CD4-positive, alpha-beta memory T cell (primary cell): ENCODE measurements around the gene OR51D1. TPM values are rescaled to one million over a fixed set of nuclear protein-coding genes. Genes with fewer than 3 reads are reported as not detected.

Source experiments
- CTCF ChIA-PET: fragments of 350-600 bp; sonication (Branson Sonifier 250); formaldehyde crosslinking; loops from one replicate; lab custom pipeline; 2021; ENCODE audit warnings: inconsistent platforms; ENCODE audit not compliant: partially characterized antibody; lab: Charles Lee
- POLR2A ChIA-PET: fragments of 350-600 bp; sonication (Branson Sonifier 250); formaldehyde crosslinking; loops from one replicate; lab custom pipeline; 2021; ENCODE audit not compliant: partially characterized antibody; lab: Charles Lee
- DNase-seq, 5 donors: peaks; one replicate each; pipeline versions ENCODE4 v3.0.0 to v3.0.0-alpha.2; 2020 to 2022; ENCODE audit warnings: mixed read lengths in 1 of 5
- H3K27ac ChIP-seq: one replicate; pipeline ENCODE4 v1.7.0; 2013; ENCODE audit warnings: low read depth, low read length
- H3K27me3 ChIP-seq: 2 replicates; pipeline ENCODE4 v1.7.0; 2013; ENCODE audit warnings: mild to moderate bottlenecking, low read length, moderate library complexity; ENCODE audit not compliant: insufficient read depth
- H3K36me3 ChIP-seq: 2 replicates; pipeline ENCODE4 v1.7.0; 2013; ENCODE audit warnings: mild to moderate bottlenecking, low read length, moderate library complexity; ENCODE audit not compliant: insufficient read depth
- H3K4me1 ChIP-seq: 2 replicates; pipeline ENCODE4 v1.7.0; 2013; ENCODE audit warnings: mild to moderate bottlenecking, low read length, moderate library complexity; ENCODE audit not compliant: insufficient read depth
- H3K4me3 ChIP-seq, 2 donors: one replicate each; pipeline ENCODE4 v1.7.0; 2013; ENCODE audit warnings: low read length in 2 of 2, mild to moderate bottlenecking in 1 of 2
- H3K9me3 ChIP-seq, 2 donors: one replicate each; pipeline ENCODE4 v1.7.0; 2013; ENCODE audit warnings: low read length in 2 of 2, control low read depth in 1 of 2; ENCODE audit not compliant: control insufficient read depth in 1 of 2
- H3K27ac Mint-ChIP-seq, 7 donors: one replicate each; pipeline ENCODE4 v1.8.0; 2020 to 2021; ENCODE audit warnings: mixed read lengths in 7 of 7, mild to moderate bottlenecking in 6 of 7, inconsistent platforms in 3 of 7, moderate library complexity in 3 of 7
- H3K27me3 Mint-ChIP-seq, 2 donors: one replicate each; pipeline ENCODE4 v1.8.0; 2020 to 2021; ENCODE audit warnings: mixed read lengths in 2 of 2
- H3K36me3 Mint-ChIP-seq, 2 donors: one replicate each; pipeline ENCODE4 v1.8.0; 2020 to 2021; ENCODE audit warnings: mixed read lengths in 2 of 2, inconsistent platforms in 1 of 2, mild to moderate bottlenecking in 1 of 2
- H3K4me1 Mint-ChIP-seq, 4 donors: one replicate each; pipeline ENCODE4 v1.8.0; 2020 to 2021; ENCODE audit warnings: mixed read lengths in 4 of 4, mild to moderate bottlenecking in 1 of 4
- H3K4me3 Mint-ChIP-seq, 8 donors: one replicate each; pipeline ENCODE4 v1.8.0; 2020 to 2021; ENCODE audit warnings: mixed read lengths in 8 of 8, mild to moderate bottlenecking in 7 of 8, moderate library complexity in 6 of 8, inconsistent platforms in 3 of 8
- H3K9me3 Mint-ChIP-seq, 8 donors: one replicate each; pipeline ENCODE4 v1.8.0; 2020 to 2021; ENCODE audit warnings: mixed read lengths in 8 of 8, mild to moderate bottlenecking in 5 of 8, inconsistent platforms in 3 of 8, moderate library complexity in 1 of 8
- intact Hi-C: fragments of 100-400 bp; cut with micrococcal nuclease; formaldehyde crosslinking; loops from one replicate; pipeline ENCODE4 v1.15.1; 2023
- polyA plus RNA-seq, 2 donors: library from polyadenylated mRNA; unstranded; fragments of 300-500 nt; fragmentation: Illumina TruSeq; gene quantifications; one replicate each; pipeline ENCODE4 v1.2.3, GENCODE V29; 2021
- total RNA-seq, 2 experiments: library from RNA; stranded (reverse); gene quantifications; one replicate each; pipeline ENCODE4 v1.2.3, GENCODE V29; 2021

The OR51D1 gene
- total RNA-seq (not detected), polyA plus RNA-seq (not detected)

- H3K4me3 ChIP-seq = no peak within 1 kb of the TSS
- POLR2A ChIA-PET = no interaction called here
Observed at GRCh38 chr11:4636962-4637661, at the start of gene OR51D1. Gene OR51D1 (plus strand): TSS chr11:4637477. CDS start chr11:4639791, 2,314 bp downstream.

GRCh38 chr11:4589017-4589416 lies 48.3 kb upstream of the OR51D1 start:
- Histone ChIP-seq H3K4me3 (no peak overlapping the region), H3K27me3 (no peaks in the 10 kb centered on the region), H3K9me3 (no peaks in the 10 kb centered on the region), H3K36me3 (no peaks in the 10 kb centered on the region), H3K27ac (no peak overlapping the region), H3K4me1 (no peaks in the 10 kb centered on the region)
- Mint-ChIP-seq H3K9me3 (peaks cover 0 to 2% (median 0%) of the 10 kb centered on the region in 8 donors), H3K27me3 (peaks cover 11 to 22% of the 10 kb centered on the region in 2 donors), H3K36me3 (peaks cover 2 to 3% of the 10 kb centered on the region in 2 donors), H3K4me3 (no peak overlapping the region), H3K27ac (no peak overlapping the region), H3K4me1 (peaks cover 0 to 2% (median 0%) of the 10 kb centered on the region in 4 donors)
- POLR2A ChIA-PET = no interaction called here
- CTCF ChIA-PET = no interaction called here
- intact Hi-C loops = no loop called here
- no peak for DNase-seq

More at GRCh38 chr11:4636962-4637661, at the start of gene OR51D1:
- no peaks in the 10 kb centered on the region for H3K9me3 Mint-ChIP-seq
- Histone ChIP-seq H3K9me3 (no peaks in the 10 kb centered on the region), H3K36me3 (no peaks in the 10 kb centered on the region), H3K4me1 (no peaks in the 10 kb centered on the region), H3K27me3 (no peaks in the 10 kb centered on the region), H3K27ac (no peak within 1 kb of the TSS)
- CTCF ChIA-PET = interaction anchor here (0.7 to 2.8 kb wide), 28 partner anchors 9 to 1718 kb away, joined by 3 to 34 read pairs (median 4); partner anchors contain the start of gene OR52N2
- peaks cover 6 to 9% of the 10 kb centered on the region in 2 donors for H3K27me3 Mint-ChIP-seq
- H3K36me3 Mint-ChIP-seq = no peaks in the 10 kb centered on the region
- H3K4me1 Mint-ChIP-seq = no peaks in the 10 kb centered on the region
- H3K27ac Mint-ChIP-seq = no peak within 1 kb of the TSS
- H3K4me3 Mint-ChIP-seq = no peak within 1 kb of the TSS
- DNase-seq = peak; percentile 47 to 63 (median 59)
- intact Hi-C loops = loop anchor here (1.0 to 2.0 kb wide), 3 partner anchors 450 to 1254 kb away; partner anchors contain the start of gene OR52N2

- no peak for DNase-seq
- POLR2A ChIA-PET = no interaction called here
- Histone ChIP-seq H3K27ac (no peak within 1 kb of the TSS), H3K4me1 (no peaks in the 10 kb centered on the region), H3K36me3 (no peaks in the 10 kb centered on the region), H3K9me3 (no peaks in the 10 kb centered on the region), H3K4me3 (no peak within 1 kb of the TSS), H3K27me3 (no peaks in the 10 kb centered on the region)
- Mint-ChIP-seq H3K36me3 (peaks cover 28 to 29% of the 10 kb centered on the region in 2 donors), H3K9me3 (peaks cover 0 to 2% (median 0%) of the 10 kb centered on the region in 8 donors), H3K4me1 (peaks cover 0 to 2% (median 0%) of the 10 kb centered on the region in 4 donors), H3K4me3 (no peak within 1 kb of the TSS), H3K27me3 (peaks cover 4 to 6% of the 10 kb centered on the region in 2 donors), H3K27ac (no peak within 1 kb of the TSS)
- CTCF ChIA-PET = no interaction called here
- intact Hi-C loops = no loop called here
Observed at GRCh38 chr11:4593739-4594138, 43.5 kb upstream of the OR51D1 start, which contains the start of gene OR52I1. Gene OR52I1 (plus strand): TSS chr11:4594039. CDS start chr11:4594039, 0 bp downstream.

- peaks cover 30 to 57% (median 40%) of the 10 kb centered on the region in 4 donors for H3K4me1 Mint-ChIP-seq
- POLR2A ChIA-PET = no interaction called here
- CTCF ChIA-PET = interaction anchor here (1.3 kb wide), 1 partner anchor 31 kb away, joined by 4 read pairs; no protein-coding TSS in a partner anchor
- H3K4me3 Mint-ChIP-seq = no peak overlapping the region
- H3K36me3 Mint-ChIP-seq = peaks cover 42 to 55% of the 10 kb centered on the region in 2 donors
- DNase-seq = no peak
- intact Hi-C loops = loop anchor here (5.0 to 10.0 kb wide), 2 partner anchors 1077 to 1630 kb away; partner anchors contain the start of genes CNGA4 and FHIP1B
- H3K27ac ChIP-seq = no peak overlapping the region
- peaks cover 0 to 1% (median 0%) of the 10 kb centered on the region in 8 donors for H3K9me3 Mint-ChIP-seq
- H3K27me3 Mint-ChIP-seq = no peaks in the 10 kb centered on the region
- H3K27ac Mint-ChIP-seq = no peak overlapping the region
- no peaks in the 10 kb centered on the region for H3K27me3 ChIP-seq
- H3K4me1 ChIP-seq = peaks cover 30% of the 10 kb centered on the region
- no peak overlapping the region for H3K4me3 ChIP-seq
- H3K9me3 ChIP-seq = no peaks in the 10 kb centered on the region
- H3K36me3 ChIP-seq = peaks cover 26% of the 10 kb centered on the region
Observed at GRCh38 chr11:4605057-4605456, 32.2 kb upstream of the OR51D1 start.

- DNase-seq = no peak
- Histone ChIP-seq H3K36me3 (peaks cover 18% of the 10 kb centered on the region), H3K4me3 (no peak overlapping the region), H3K27ac (no peak overlapping the region), H3K9me3 (no peaks in the 10 kb centered on the region), H3K4me1 (peaks cover 39% of the 10 kb centered on the region), H3K27me3 (no peaks in the 10 kb centered on the region)
- ChIA-PET POLR2A (interaction anchor here (1.8 kb wide), 1 partner anchor 213 kb away, joined by 5 read pairs; the partner anchor contains the start of gene TRIM21), CTCF (interaction anchor here (1.3 to 1.5 kb wide), 2 partner anchors 20 to 419 kb away, joined by 3 read pairs; no protein-coding TSS in a partner anchor)
- Mint-ChIP-seq H3K36me3 (peaks cover 28 to 41% of the 10 kb centered on the region in 2 donors), H3K9me3 (peaks cover 0 to 1% (median 0%) of the 10 kb centered on the region in 8 donors), H3K4me3 (peak overlapping the region; percentile 93 to 98 (median 96)), H3K4me1 (peaks cover 35 to 64% (median 46%) of the 10 kb centered on the region in 4 donors), H3K27me3 (no peaks in the 10 kb centered on the region), H3K27ac (peak overlapping the region in 5 of 7 donors; percentile 3 to 97 (median 20))
- intact Hi-C loops = loop anchor here (5.0 to 10.0 kb wide), 2 partner anchors 1076 to 1628 kb away; partner anchors contain the start of genes CNGA4 and FHIP1B
Observed at GRCh38 chr11:4606231-4607015, 30.9 kb upstream of the OR51D1 start.

- Histone ChIP-seq H3K4me3 (peak overlapping the region; percentile 32 to 79), H3K27ac (peak overlapping the region; percentile 82), H3K4me1 (peaks cover 39% of the 10 kb centered on the region), H3K36me3 (peaks cover 12% of the 10 kb centered on the region), H3K27me3 (no peaks in the 10 kb centered on the region), H3K9me3 (no peaks in the 10 kb centered on the region)
- DNase-seq = no peak
- intact Hi-C loops = loop anchor here (5.0 to 10.0 kb wide), 2 partner anchors 1075 to 1628 kb away; partner anchors contain the start of genes CNGA4 and FHIP1B
- H3K4me1 Mint-ChIP-seq = peaks cover 35 to 64% (median 46%) of the 10 kb centered on the region in 4 donors
- CTCF ChIA-PET = interaction anchor here (1.5 kb wide), 1 partner anchor 420 kb away, joined by 3 read pairs; no protein-coding TSS in a partner anchor
- H3K27ac Mint-ChIP-seq = peak overlapping the region; percentile 88 to 98 (median 97)
- H3K9me3 Mint-ChIP-seq = peaks cover 0 to 1% (median 0%) of the 10 kb centered on the region in 8 donors
- peak overlapping the region; percentile 93 to 98 (median 96) for H3K4me3 Mint-ChIP-seq
- POLR2A ChIA-PET = interaction anchor here (1.0 to 1.8 kb wide), 2 partner anchors 12 to 214 kb away, joined by 3 to 5 read pairs; partner anchors contain the start of gene TRIM21
- peaks cover 22 to 35% of the 10 kb centered on the region in 2 donors for H3K36me3 Mint-ChIP-seq
- H3K27me3 Mint-ChIP-seq = no peaks in the 10 kb centered on the region
Observed at GRCh38 chr11:4607096-4607495, 30.2 kb upstream of the OR51D1 start.
